Superior temporal gyrus (tissue), 1 donor: ENCODE results near the gene DNAJC11.
"Not testable (repeated sequence)": the region's sequence is repeated elsewhere in the genome, so short reads cannot be mapped to it uniquely, and the experiment has no call there.

ENCODE experiments used
- DNase-seq: peaks from one replicate; pipeline ENCODE4 v3.0.0-alpha.2; 2016; ENCODE audit errors: extremely low spot score

DNAJC11 gene

GRCh38 chr1:6695868-6696267, 5.7 kb downstream of the DNAJC11 start:
- no peak for DNase-seq

- no peak for DNase-seq
Measured at GRCh38 chr1:6694121-6694713, 7.4 kb downstream of the DNAJC11 start.

- DNase-seq: no peak
Measured at GRCh38 chr1:6692956-6693355, 8.7 kb downstream of the DNAJC11 start.

- no peak for DNase-seq
Measured at GRCh38 chr1:6691507-6691906, 10.1 kb downstream of the DNAJC11 start.

- no peak for DNase-seq
Measured at GRCh38 chr1:6690186-6690585, 11.4 kb downstream of the DNAJC11 start.

- DNase-seq: no peak
Measured at GRCh38 chr1:6688757-6689156, 12.9 kb downstream of the DNAJC11 start.

- DNase-seq: no peak
Measured at GRCh38 chr1:6688001-6688400, 13.6 kb downstream of the DNAJC11 start.

- DNase-seq: no peak
Measured at GRCh38 chr1:6686294-6686693, 15.3 kb downstream of the DNAJC11 start.

GRCh38 chr1:6685381-6685780, 16.2 kb downstream of the DNAJC11 start:
- DNase-seq: no peak

- DNase-seq: no peak
Measured at GRCh38 chr1:6683434-6683833, 18.2 kb downstream of the DNAJC11 start.

GRCh38 chr1:6675941-6676340, 25.7 kb downstream of the DNAJC11 start:
- DNase-seq: no peak

- no peak for DNase-seq
Measured at GRCh38 chr1:6674771-6675170, 26.8 kb downstream of the DNAJC11 start.

- no peak for DNase-seq
Measured at GRCh38 chr1:6673816-6674398, 27.7 kb downstream of the DNAJC11 start.

- no peak for DNase-seq
Measured at GRCh38 chr1:6672558-6672957, 29.1 kb downstream of the DNAJC11 start.

GRCh38 chr1:6668503-6668902, 33.1 kb downstream of the DNAJC11 start:
- no peak for DNase-seq

GRCh38 chr1:6667139-6667538, 34.5 kb downstream of the DNAJC11 start:
- DNase-seq: no peak

GRCh38 chr1:6666696-6667095, 34.9 kb downstream of the DNAJC11 start:
- DNase-seq: no peak

- DNase-seq: not testable (repeated sequence)
Measured at GRCh38 chr1:6662468-6662867, 39.1 kb downstream of the DNAJC11 start.

- DNase-seq: no peak
Measured at GRCh38 chr1:6660415-6661049, 41.1 kb downstream of the DNAJC11 start.

GRCh38 chr1:6658359-6659060, 43.1 kb downstream of the DNAJC11 start:
- DNase-seq: no peak

- no peak for DNase-seq
Measured at GRCh38 chr1:6657138-6657537, 44.5 kb downstream of the DNAJC11 start.

GRCh38 chr1:6653436-6654290, 48.0 kb downstream of the DNAJC11 start:
- DNase-seq: no peak
